T follicular helper cell (primary cell): Measurements from ENCODE around the gene NEUROD4.
"Not testable (repeated sequence)": the region's sequence is repeated elsewhere in the genome, so short reads cannot be mapped to it uniquely, and the experiment has no call there.

ENCODE experiments used
- DNase-seq: peaks from one replicate; pipeline ENCODE4 v3.0.0-alpha.2; 2020; ENCODE audit warnings: low read depth
- total RNA-seq, 2 experiments: gene quantifications; one replicate each; lab custom pipeline; 2026; lab: John Stamatoyannopoulos, UW

NEUROD4 gene, protein sequence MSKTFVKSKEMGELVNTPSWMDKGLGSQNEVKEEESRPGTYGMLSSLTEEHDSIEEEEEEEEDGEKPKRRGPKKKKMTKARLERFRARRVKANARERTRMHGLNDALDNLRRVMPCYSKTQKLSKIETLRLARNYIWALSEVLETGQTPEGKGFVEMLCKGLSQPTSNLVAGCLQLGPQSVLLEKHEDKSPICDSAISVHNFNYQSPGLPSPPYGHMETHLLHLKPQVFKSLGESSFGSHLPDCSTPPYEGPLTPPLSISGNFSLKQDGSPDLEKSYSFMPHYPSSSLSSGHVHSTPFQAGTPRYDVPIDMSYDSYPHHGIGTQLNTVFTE
- total RNA-seq = 0 to 0.06 reads per million in 2 experiments

DNA sequence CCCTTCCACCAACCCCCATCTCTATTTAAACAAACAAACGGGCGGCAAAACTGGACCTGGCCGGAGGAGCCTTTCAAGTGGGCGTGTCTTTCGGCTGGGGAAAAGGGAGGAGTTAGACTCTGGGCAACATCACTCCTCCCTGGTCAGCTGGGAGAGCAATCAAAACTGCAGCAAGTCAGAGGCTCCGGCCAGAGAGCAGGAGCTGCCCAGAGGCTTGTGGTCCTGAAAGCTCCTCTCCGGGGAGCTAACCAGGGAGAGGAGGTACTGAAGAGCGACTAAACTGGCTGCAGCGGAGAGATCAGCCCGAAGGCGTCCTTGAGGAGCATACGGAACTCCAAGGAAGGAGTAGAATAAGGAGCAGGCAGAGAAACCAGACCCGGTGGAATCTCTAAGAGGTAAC lies at the start of gene NEUROD4:
Gene NEUROD4 (plus strand): TSS at position 191 of the 400 bp plus-strand sequence. CDS start 6,466 bp downstream, outside the sequence.
- DNase-seq = no peak

DNA sequence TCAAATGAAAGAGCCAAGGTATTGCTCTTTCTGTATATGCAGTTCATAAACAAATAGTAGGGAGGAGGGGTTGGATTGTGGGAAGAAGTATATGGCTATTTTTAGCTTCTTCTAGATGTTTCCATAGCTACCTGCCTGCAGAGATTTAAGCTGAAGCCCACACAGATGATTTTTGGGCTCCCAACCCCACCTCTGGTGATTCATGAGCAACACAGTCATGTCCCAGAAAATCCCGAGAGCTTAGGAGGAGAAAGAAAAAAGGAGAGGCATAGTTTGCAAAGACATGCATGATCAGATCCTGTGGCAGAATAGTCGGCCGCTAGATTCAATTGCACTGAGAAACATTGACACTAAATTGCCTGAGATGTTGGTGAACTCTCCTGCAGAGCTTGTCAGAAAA lies 49.0 kb upstream of the NEUROD4 start:
- DNase-seq = no peak

DNA sequence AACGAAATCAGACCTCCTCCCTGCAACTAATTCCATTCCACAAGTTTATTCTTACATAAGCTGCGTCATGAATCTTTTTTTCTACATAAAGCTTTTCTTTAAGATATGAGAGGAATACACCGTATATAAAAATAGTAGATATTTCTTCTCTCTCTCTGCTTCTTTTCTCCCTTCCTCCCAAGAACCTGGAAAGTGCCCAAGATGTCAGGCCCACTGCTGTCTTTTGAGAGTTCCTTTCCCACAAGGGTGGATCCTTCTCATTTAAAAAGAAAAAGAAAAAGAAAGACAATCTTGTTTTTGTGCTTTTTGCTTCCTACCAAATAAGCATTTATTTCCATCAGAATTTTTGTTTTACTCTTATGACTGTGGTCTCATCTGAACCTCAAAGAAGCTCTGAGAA lies 46.2 kb upstream of the NEUROD4 start:
- no peak for DNase-seq

DNA sequence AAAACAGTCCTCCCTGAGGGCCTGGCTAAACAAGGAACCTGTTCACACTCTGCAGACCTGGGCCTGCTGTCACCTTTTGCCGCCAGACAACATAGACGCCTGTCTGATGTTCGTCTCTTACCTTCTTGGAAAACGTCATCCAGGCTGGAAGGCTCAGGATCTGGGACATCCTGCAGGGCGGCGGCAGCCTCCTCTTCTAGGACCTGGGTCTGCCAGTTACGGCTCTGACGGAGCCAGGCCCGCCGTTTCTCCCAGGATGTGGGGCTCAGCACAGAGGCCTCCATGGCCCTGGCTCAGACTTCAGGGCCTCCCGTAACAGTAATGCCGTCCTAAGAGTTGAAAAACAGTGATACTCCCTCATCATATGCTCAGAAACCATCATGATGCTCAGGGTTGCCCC lies 45.5 kb upstream of the NEUROD4 start:
- DNase-seq = no peak

DNA sequence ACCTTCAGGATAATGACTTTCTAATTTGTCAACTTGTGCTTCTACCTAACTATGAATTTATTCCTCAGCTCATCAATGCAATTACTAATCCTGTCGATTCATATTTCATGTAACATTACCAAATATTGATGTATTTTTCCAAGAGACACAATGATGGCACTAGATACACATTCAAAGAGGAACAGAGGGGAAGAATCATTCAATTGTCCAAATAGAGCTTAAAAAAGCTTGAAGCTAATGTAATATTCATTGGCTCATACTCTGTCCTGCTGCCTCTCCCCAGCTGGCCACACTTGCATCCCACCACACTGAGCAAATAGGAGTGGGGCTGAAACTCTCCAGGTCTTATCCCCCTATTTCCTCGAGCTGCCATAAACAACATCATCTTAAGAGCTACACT lies 44.5 kb upstream of the NEUROD4 start:
- DNase-seq = no peak

DNA sequence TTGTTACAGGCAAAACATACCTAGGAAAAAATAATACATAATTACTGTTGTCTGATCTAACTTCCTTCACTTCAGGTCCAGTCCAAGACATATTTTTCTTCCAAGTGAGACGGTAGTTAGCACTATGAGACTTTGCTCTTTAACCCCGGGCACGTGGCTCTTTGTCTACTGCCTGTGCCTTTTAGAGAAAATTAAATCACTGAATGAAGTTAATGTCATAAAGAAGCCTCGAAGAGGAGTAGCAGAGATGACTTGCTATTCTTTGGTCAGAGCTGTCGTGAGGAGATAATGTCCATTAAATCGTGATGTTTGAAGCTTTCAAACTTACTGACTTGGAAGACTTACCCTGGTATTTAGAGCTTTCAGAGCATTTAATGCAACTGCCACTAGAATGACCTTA lies 43.9 kb upstream of the NEUROD4 start:
- no peak for DNase-seq

DNA sequence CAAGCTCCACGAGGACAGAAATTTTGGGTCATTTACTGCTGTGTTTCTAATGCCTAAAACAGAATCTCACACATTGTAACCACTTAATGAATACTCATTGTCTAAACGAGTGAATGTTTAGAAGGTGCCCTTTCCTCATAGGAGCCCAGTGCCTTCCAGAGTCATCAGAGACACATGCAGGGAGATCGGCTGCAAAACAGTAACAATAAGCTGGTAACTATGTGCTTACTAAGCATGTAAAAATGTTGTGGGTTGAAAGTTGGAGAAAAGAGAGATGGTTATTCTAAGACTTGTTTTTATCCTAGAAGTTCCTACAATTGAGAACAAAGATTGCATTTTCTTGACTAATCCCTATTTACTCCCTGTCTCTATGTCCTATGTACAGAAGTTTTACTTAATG lies 42.6 kb upstream of the NEUROD4 start:
- DNase-seq = no peak

DNA sequence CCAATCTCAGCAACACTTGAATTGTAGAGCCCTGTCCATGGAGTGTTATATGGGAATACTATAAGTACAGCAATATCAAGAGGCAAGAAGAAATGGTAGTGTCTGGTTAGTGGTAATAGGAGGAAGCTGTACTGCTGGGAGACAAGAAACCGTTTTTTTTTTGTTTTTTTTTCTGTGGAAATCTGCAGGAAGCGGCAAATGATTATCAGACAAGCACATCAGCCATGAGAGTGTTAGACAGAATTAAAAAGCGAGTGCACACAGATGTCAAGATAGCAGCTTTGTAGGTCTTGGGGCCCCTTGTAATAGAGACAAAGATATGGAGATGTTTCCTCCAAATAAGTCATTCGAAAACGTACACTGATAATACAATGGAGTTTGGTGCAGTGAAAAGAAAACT lies 41.9 kb upstream of the NEUROD4 start:
- no peak for DNase-seq

DNA sequence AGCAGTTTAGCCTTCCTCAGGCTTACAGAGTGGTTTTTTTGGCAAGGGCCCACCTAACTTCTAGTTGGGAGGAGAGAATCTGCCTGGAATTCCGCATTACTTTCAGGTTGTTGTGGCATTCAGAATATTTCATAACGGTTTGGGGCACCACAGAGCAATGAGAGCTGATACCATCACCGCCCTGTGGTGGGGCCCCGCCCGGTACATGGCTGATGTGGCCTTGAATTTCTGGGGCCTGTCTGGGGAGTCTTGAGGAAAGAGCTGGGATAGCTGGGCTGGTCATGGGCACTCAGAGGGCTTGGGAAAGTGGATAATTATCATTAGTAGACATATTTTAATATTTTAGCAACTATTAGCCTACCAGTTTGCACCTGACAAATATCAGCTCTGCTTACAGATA lies 39.4 kb upstream of the NEUROD4 start:
- peak; percentile 30 for DNase-seq

DNA sequence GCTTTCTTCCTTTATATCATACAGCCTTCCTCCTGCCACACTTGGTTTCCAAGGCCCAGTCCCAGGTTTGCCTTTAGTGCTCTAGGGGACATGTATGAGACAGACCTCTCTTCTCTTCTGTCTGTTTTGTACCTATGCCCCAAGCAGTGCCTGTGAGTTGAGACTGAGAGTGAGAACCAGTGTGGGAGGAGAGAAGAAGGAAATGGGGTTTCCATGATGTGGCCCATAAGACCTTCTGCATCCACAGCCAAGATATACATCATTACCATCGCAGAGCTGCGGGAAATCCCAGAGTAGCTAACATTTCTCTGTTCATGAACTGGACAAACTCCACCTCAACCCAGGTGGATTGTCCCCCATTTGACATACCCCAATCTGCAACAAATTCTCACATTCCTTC lies 38.0 kb upstream of the NEUROD4 start:
- DNase-seq = no peak

DNA sequence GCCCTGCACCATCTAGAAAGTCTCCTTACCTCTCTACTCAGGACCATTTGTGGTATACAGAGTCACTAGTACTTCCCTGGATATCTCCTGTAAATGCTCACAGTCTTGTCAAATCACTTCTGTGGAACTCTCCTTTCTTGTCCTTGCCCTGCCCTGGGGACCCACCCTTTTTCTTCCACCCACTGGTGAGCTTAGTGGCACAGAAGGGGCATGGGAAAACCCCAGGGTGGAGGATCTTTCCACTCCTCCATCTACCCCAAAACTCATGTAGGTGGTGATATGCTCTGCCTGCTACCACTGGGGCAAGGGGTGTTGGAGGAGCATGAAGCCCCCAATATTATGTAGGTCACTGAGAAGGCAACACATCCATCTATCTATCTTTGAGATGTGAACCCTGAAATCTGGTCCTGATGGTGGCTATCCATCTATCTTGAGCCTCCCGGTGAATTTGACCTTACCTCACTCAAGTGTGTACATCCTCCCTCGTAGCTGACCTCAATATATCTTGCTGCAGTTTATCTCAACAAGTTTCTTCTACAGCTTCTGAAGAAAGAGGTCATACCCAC lies 36.2 kb upstream of the NEUROD4 start:
- DNase-seq = no peak

DNA sequence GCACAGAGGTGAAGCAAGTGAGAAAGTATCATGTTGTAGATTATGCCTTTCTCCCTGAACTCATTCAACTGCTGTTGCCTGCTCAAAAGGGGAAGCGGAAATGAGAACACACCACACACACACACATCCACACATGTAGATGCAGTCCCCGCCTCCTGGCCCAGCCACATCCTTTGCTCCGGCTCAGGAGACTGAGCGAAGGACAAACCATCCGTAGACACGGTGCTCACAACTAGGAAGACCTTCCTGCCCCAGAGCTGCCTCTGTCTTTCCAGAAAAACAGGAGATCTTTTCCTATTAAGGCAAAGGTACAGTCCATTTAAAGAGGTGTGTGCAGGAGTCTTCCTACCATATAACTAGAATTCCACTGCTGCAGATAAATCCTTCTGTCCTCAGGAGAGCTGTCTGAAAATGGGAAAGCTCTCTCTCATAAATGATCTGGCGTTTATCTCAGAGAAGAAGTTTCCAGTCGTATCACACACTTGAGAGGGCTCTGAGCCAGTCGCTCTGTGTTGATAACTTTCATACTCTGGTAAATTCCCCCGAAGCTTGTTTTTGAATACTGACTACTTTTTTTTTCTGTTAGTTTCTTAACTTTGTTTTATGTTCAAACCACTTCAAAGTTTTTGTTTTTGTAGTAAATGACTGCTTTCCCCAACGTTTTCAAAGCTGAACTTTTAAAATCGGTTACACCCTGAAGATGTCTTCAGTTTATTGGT lies 35.0 kb upstream of the NEUROD4 start, which contains the start of gene TESPA1:
Gene TESPA1 (minus strand): TSS at position 105 of the 719 bp plus-strand sequence. CDS start 10,200 bp downstream, outside the sequence.
- DNase-seq = peak; percentile 79

DNA sequence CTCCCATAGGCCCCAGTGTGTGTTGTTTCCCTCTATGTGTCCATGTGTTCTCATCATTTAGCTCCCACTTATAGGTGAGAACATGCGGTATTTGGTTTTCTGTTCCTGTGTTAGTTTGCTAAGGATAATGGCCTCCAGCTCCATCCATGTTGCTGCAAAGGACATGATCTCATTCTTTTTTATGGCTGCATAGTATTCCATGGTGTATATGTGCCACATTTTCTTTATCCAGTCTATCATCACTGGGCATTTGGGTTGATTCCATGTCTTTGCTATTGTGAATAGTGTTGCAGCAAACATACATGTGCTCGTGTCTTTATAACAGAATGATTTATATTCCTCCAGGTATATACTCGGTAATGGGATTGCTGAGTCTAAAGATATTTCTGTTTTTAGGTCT lies 33.0 kb upstream of the NEUROD4 start:
- not testable (repeated sequence) for DNase-seq

DNA sequence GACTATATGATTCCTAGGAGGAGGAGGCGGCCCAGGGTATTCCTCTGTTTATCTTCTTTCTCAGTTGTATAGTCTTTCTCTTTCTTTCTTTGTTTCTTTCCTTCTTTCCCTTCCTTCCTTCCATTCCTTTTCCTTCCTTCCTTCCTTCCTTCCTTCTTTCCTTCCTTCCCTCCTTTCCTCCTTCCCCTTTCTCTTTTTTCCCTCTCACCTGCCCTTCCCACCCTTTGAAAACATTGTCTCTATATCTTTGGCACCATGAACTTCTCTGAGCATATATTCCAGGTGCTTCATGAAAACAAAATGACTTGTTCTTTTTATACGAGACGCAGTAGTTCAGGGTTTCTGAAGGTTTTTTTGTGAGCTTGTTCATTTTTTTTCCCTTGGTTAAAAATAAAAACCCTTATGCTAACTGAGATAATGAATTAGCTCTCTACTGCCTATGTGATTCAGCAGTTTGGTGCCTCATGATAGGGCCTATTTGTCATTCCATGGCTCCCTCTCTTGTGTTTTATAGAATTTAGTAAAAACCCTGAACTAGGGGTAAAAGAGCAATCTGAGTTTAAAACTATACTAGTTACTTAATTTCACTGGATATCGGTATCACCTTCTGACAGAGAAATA lies 32.1 kb upstream of the NEUROD4 start:
- DNase-seq = no peak

DNA sequence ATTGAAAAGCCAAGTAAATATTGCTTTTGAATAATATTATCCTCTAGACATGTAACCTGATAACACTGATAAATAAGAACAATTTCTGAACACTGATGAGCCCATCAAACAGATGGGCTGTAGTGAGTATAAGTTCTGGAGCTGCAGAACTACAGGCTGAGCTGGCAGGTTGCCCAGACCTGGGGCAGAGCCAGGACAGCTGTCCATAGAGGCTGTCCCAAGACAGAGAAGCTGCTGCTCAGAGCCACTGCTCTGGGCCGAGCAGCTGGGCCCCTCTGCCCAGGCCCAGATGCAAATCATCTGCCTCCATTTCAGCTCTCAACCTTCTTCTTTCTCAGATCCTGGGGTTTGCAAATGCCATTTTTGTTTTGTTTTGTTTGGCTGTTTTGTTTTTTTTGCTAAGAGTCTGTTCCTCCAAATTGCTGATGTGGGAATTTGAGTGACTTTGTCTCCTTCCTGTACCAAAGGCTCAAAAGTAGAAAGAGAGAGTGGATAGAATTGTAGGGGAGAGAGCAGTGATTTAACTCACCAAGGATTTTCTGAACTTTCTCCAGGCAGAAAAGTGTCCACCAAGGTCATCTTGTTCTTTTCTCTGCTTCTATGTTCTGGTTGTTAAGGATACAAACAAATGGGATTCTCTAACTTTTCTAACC lies 31.2 kb upstream of the NEUROD4 start:
- DNase-seq = no peak

DNA sequence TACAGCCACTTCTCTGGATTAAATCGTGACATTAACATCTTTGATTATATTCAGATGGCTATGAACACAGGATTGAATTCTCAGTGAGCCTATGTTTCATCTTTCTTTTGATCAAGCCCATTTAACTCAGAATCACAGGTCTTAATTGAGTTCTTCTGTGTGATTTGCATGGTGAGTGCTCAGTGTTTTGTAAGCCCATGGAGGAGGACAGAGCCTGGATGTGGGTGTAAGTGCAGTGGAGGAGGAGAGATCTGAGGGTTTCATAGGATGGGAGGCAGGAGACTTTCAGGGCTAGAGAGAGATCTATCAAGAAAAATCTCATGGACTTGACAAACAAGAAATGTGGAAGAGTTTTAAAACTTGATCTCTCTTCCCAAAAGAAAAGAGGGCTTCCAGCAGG lies 29.9 kb upstream of the NEUROD4 start:
- no peak for DNase-seq

DNA sequence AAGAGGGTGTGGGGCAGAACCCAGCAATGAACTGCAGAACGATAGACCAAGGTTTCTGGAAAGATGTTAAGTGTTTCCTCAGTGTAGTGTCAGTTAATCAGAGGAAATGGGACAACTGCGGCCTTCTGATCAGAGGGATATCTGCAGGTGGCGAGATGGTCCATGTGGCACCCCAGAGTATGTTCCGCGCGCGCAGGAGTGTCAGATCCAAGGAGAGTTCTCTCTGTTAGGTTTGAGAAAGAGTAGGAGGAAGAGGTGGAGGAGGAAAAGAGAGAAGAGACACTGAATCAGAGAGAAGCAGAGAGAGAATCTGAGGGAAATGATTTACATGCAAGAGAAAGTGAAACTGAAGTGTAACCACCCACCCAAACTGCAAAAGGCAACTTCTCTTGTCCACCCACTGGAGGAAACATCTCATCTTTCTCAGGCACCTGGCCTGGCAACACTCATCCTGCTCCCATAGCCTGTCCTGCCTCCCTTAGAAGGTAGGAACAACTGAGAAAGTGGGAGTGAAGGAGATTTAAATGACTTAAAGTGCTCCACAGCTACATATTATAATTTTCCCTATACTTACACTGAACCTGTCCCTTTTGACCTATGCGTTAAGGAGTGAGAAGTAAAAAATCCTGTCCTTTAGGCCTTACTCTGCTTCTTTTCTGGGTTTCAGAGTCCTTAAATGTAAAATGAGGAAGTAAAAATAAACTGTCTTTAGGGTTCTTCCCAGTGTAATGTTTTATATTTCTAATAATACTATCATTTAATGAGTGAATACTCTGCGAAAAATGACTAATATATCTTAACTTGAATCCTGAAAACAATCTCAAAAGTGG lies 28.4 kb upstream of the NEUROD4 start:
- no peak for DNase-seq

DNA sequence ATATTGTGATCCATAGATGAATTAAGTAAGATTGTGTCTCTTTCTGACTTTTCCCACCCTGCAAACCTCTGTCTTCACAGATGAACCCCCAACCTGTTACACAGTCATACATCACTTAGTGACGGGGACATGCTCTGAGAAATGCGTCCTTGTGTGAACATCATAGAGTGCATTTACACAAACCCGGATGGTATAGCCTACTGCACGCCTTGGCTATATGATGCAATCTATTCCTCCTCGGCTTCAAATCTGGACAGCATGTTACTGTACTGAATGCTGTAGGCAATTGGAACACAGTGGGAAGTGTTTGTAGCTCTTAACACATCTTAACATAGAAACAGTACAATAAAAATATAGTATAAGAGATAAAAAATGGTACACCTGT lies 27.8 kb upstream of the NEUROD4 start:
- no peak for DNase-seq

DNA sequence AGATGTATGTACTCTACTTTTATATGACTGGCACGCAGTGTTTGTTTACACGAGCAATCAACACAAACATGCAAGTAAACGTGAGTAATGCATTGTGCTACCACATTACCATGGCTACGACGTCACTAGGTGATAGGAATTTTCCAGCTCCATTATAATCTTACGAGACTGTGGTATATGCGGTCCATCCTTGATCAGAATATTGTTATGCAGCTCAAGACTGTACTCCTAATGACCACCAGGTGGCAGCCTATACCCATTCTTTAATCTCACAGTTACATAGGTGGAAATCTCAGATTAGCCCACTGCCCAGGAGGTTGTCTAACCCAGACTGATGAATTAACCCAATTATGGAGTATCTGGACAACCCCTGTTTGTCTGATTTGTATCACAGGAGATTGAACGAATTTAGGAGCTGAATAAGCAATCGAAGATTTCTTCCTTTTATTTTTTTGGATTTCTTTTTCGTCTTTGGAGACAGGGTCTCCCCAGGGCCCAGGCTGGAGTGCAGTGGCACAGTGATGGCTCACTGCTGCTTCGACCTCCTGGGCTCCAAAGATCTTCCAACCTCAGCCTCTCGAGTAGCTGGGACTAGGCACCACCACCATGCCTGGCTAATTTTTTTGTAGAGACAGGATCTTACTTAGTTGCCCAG lies 26.5 kb upstream of the NEUROD4 start:
- DNase-seq = peak; percentile 47

DNA sequence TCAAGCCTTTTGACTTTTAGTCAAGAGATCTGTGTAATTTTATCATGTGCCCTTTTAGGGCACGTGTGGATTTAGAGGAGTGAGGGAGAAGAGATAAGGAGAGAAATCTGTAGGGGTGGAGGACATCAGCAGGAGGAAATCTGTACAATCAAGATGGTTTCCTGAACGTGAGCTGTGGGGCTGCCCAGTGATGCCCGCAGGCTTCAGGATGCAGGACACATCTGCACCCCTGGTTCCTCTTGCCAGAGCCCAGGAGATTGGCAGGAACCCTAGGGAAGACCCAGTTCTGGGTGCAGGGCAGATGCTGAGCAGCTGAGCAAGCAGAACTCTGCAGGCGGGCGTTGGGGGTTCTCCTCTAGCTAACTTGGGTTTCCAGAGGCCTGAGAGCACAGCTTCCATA lies 23.6 kb upstream of the NEUROD4 start:
- no peak for DNase-seq
